GM23338 (cell line): Measurements from ENCODE around the gene CUEDC1.

Experiments used
- CREB1 ChIP-seq: fragments of 250-450 bp; sonication (Bioruptor Pico); IDR thresholded peaks from 2 replicates; pipeline ENCODE4 v1.5.0; 2020; ENCODE audit warnings: low read depth, mild to moderate bottlenecking, moderate library complexity
- EZH2 ChIP-seq: fragments of 200-600 bp; sonication (generic); IDR thresholded peaks from one replicate; pipeline ENCODE4 v1.8.0; 2017; ENCODE audit warnings: antibody characterized with exemption, mild to moderate bottlenecking, low read depth; ENCODE audit not compliant: unreplicated experiment
- EZH2phosphoT487 ChIP-seq: fragments of 200-600 bp; sonication (generic); IDR thresholded peaks from one replicate; pipeline ENCODE4 v1.8.1; 2018; ENCODE audit warnings: antibody characterized with exemption; ENCODE audit not compliant: unreplicated experiment
- JUNB ChIP-seq: IDR thresholded peaks from one replicate; pipeline ENCODE4 v1.6.1; 2016; ENCODE audit warnings: antibody characterized with exemption; ENCODE audit not compliant: unreplicated experiment
- NANOG ChIP-seq: IDR thresholded peaks from 2 replicates; pipeline ENCODE4 v1.6.1; 2016; ENCODE audit warnings: antibody characterized with exemption, borderline replicate concordance
- POLR2AphosphoS5 ChIP-seq: IDR thresholded peaks from 2 replicates; pipeline ENCODE4 v1.6.1; 2016; ENCODE audit warnings: antibody characterized with exemption, low read depth
- STAT1 ChIP-seq: IDR thresholded peaks from one replicate; pipeline ENCODE4 v1.6.1; 2016; ENCODE audit warnings: antibody characterized with exemption; ENCODE audit not compliant: unreplicated experiment
- ZNF114 ChIP-seq: fragments of 250-450 bp; sonication (Bioruptor Pico); IDR thresholded peaks from 2 replicates; pipeline ENCODE4 v1.5.0; 2020; ENCODE audit warnings: mild to moderate bottlenecking, moderate library complexity
- ZNF331 ChIP-seq: fragments of 250-450 bp; sonication (Bioruptor Pico); IDR thresholded peaks from 2 replicates; pipeline ENCODE4 v1.5.0; 2020; ENCODE audit warnings: low read depth, mild to moderate bottlenecking, moderate library complexity
- TF ChIP-seq, protein P1 (sequence below), 2 experiments: fragments of 200-600 bp in 1 of 2; sonication (generic) in 1 of 2; conservative IDR thresholded peaks; 2 replicates each; pipeline versions ENCODE4 v1.5.1 to v1.6.1; 2016 to 2017; ENCODE audit warnings: antibody characterized with exemption in 2 of 2, low read depth in 2 of 2, mild to moderate bottlenecking in 2 of 2, moderate library complexity in 1 of 2
- TF ChIP-seq, protein P2 (sequence below): IDR thresholded peaks from one replicate; pipeline ENCODE4 v1.6.1; 2018; ENCODE audit warnings: antibody characterized with exemption; ENCODE audit not compliant: unreplicated experiment
- TF ChIP-seq, protein P3 (sequence below): fragments of 250-450 bp; sonication (Bioruptor Pico); IDR thresholded peaks from 2 replicates; pipeline ENCODE4 v1.5.0; 2020; ENCODE audit warnings: mild to moderate bottlenecking, moderate library complexity

DNA sequence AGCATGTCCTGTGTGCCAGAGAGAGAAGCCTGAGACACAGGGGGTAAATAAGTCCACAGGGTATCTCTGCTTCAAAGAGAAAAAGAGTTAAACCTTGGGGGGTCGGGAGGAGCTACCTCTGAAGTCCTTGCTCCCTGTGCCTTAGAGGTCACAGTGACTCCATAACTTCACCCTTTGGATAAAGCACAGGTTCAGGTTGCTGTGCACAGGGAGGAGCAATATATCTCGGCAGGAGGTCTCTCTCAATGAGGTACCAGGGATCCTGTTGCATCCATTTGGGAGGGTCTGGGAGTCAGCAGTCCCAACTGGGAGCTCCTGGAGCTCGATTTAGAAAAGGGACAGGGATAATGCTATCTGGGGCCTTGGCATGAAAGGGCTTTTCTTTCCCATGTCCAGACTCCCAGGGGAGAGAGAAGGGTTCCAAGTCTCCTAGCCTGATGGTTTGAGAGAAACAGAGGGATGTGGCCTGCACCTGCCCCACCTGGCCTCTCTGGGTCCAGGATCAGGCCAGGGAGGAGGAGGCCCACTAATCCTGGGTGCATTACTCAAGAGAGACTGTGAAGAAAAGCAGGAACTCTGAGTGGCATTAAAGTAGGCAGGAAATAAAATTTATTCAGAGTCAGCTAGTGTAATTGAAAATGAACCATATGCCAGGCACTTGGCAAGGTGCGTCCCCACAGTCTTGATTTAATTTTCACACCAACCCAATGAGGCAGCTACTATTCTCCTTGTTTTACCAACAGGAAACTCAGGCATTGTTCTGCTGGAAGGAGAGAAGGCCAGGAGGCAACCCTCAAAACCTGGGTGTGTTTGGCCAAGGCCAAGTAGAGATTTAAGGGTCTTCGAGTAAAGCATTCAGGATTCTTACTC, 40.7 kb downstream of the CUEDC1 start:
- TF ChIP-seq, protein P1, sequence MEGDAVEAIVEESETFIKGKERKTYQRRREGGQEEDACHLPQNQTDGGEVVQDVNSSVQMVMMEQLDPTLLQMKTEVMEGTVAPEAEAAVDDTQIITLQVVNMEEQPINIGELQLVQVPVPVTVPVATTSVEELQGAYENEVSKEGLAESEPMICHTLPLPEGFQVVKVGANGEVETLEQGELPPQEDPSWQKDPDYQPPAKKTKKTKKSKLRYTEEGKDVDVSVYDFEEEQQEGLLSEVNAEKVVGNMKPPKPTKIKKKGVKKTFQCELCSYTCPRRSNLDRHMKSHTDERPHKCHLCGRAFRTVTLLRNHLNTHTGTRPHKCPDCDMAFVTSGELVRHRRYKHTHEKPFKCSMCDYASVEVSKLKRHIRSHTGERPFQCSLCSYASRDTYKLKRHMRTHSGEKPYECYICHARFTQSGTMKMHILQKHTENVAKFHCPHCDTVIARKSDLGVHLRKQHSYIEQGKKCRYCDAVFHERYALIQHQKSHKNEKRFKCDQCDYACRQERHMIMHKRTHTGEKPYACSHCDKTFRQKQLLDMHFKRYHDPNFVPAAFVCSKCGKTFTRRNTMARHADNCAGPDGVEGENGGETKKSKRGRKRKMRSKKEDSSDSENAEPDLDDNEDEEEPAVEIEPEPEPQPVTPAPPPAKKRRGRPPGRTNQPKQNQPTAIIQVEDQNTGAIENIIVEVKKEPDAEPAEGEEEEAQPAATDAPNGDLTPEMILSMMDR (conservative IDR thresholded peaks at IDR 0.05; ENCODE audit: low read depth in 2 of 2), result no peak
- TF ChIP-seq EZH2phosphoT487, result no peak
- TF ChIP-seq, protein P2, sequence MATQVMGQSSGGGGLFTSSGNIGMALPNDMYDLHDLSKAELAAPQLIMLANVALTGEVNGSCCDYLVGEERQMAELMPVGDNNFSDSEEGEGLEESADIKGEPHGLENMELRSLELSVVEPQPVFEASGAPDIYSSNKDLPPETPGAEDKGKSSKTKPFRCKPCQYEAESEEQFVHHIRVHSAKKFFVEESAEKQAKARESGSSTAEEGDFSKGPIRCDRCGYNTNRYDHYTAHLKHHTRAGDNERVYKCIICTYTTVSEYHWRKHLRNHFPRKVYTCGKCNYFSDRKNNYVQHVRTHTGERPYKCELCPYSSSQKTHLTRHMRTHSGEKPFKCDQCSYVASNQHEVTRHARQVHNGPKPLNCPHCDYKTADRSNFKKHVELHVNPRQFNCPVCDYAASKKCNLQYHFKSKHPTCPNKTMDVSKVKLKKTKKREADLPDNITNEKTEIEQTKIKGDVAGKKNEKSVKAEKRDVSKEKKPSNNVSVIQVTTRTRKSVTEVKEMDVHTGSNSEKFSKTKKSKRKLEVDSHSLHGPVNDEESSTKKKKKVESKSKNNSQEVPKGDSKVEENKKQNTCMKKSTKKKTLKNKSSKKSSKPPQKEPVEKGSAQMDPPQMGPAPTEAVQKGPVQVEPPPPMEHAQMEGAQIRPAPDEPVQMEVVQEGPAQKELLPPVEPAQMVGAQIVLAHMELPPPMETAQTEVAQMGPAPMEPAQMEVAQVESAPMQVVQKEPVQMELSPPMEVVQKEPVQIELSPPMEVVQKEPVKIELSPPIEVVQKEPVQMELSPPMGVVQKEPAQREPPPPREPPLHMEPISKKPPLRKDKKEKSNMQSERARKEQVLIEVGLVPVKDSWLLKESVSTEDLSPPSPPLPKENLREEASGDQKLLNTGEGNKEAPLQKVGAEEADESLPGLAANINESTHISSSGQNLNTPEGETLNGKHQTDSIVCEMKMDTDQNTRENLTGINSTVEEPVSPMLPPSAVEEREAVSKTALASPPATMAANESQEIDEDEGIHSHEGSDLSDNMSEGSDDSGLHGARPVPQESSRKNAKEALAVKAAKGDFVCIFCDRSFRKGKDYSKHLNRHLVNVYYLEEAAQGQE, result no peak
- TF ChIP-seq POLR2AphosphoS5, result no peak
- TF ChIP-seq EZH2, result no peak
- no peak for TF ChIP-seq JUNB
- TF ChIP-seq NANOG, result no peak
- TF ChIP-seq CREB1 (CRISPR knock-in tag), result no peak
- TF ChIP-seq STAT1, result no peak
- no peak for TF ChIP-seq ZNF114 (CRISPR knock-in tag)
- TF ChIP-seq ZNF331 (CRISPR knock-in tag), result no peak
- TF ChIP-seq, protein P3, sequence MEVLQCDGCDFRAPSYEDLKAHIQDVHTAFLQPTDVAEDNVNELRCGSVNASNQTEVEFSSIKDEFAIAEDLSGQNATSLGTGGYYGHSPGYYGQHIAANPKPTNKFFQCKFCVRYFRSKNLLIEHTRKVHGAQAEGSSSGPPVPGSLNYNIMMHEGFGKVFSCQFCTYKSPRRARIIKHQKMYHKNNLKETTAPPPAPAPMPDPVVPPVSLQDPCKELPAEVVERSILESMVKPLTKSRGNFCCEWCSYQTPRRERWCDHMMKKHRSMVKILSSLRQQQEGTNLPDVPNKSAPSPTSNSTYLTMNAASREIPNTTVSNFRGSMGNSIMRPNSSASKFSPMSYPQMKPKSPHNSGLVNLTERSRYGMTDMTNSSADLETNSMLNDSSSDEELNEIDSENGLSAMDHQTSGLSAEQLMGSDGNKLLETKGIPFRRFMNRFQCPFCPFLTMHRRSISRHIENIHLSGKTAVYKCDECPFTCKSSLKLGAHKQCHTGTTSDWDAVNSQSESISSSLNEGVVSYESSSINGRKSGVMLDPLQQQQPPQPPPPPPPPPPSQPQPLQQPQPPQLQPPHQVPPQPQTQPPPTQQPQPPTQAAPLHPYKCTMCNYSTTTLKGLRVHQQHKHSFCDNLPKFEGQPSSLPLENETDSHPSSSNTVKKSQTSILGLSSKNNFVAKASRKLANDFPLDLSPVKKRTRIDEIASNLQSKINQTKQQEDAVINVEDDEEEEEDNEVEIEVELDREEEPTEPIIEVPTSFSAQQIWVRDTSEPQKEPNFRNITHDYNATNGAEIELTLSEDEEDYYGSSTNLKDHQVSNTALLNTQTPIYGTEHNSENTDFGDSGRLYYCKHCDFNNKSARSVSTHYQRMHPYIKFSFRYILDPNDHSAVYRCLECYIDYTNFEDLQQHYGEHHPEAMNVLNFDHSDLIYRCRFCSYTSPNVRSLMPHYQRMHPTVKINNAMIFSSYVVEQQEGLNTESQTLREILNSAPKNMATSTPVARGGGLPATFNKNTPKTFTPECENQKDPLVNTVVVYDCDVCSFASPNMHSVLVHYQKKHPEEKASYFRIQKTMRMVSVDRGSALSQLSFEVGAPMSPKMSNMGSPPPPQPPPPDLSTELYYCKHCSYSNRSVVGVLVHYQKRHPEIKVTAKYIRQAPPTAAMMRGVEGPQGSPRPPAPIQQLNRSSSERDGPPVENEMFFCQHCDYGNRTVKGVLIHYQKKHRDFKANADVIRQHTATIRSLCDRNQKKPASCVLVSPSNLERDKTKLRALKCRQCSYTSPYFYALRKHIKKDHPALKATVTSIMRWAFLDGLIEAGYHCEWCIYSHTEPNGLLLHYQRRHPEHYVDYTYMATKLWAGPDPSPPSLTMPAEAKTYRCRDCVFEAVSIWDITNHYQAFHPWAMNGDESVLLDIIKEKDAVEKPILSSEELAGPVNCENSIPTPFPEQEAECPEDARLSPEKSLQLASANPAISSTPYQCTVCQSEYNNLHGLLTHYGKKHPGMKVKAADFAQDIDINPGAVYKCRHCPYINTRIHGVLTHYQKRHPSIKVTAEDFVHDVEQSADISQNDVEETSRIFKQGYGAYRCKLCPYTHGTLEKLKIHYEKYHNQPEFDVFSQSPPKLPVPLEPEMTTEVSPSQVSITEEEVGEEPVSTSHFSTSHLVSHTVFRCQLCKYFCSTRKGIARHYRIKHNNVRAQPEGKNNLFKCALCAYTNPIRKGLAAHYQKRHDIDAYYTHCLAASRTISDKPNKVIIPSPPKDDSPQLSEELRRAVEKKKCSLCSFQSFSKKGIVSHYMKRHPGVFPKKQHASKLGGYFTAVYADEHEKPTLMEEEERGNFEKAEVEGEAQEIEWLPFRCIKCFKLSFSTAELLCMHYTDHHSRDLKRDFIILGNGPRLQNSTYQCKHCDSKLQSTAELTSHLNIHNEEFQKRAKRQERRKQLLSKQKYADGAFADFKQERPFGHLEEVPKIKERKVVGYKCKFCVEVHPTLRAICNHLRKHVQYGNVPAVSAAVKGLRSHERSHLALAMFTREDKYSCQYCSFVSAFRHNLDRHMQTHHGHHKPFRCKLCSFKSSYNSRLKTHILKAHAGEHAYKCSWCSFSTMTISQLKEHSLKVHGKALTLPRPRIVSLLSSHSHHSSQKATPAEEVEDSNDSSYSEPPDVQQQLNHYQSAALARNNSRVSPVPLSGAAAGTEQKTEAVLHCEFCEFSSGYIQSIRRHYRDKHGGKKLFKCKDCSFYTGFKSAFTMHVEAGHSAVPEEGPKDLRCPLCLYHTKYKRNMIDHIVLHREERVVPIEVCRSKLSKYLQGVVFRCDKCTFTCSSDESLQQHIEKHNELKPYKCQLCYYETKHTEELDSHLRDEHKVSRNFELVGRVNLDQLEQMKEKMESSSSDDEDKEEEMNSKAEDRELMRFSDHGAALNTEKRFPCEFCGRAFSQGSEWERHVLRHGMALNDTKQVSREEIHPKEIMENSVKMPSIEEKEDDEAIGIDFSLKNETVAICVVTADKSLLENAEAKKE (CRISPR knock-in tag), result no peak
